NB4 (cell line): Measurements from ENCODE around the gene PTPRD.

Experiments
- DNase-seq: peaks from one replicate; pipeline ENCODE4 v3.0.0; 2010; ENCODE audit warnings: low read depth
- H3K4me3 ChIP-seq: one replicate; pipeline ENCODE4 v1.5.1; 2011; ENCODE audit warnings: mild to moderate bottlenecking, low read depth, low read length, moderate library complexity
- CTCF ChIP-seq: IDR thresholded peaks from one replicate; pipeline ENCODE4 v1.5.1; 2012; ENCODE audit warnings: low read depth, low read length
- MAX ChIP-seq: IDR thresholded peaks from 2 replicates; pipeline ENCODE4 v1.6.1; 2011; ENCODE audit warnings: low read depth, low read length
- MYC ChIP-seq: IDR thresholded peaks from 2 replicates; pipeline ENCODE4 v1.6.1; 2011; ENCODE audit warnings: low read depth, low read length
- POLR2A ChIP-seq: IDR thresholded peaks from 2 replicates; pipeline ENCODE4 v1.6.1; 2011; ENCODE audit warnings: mild to moderate bottlenecking; ENCODE audit not compliant: insufficient read length; ENCODE audit errors: extremely low read depth

The PTPRD gene

GRCh38 chr9:8400378-8400777 lies 2212.4 kb downstream of the PTPRD start:
- TF ChIP-seq MAX (no peak), POLR2A (no peak), MYC (no peak), CTCF (no peak)
- H3K4me3 ChIP-seq = no peak overlapping the region
- DNase-seq = no peak

GRCh38 chr9:8395022-8395421 lies 2217.8 kb downstream of the PTPRD start:
- TF ChIP-seq CTCF (no peak), MAX (no peak), MYC (no peak), POLR2A (no peak)
- H3K4me3 ChIP-seq = no peak overlapping the region
- DNase-seq = no peak

- TF ChIP-seq POLR2A (no peak), CTCF (no peak), MYC (no peak), MAX (no peak)
- no peak overlapping the region for H3K4me3 ChIP-seq
- no peak for DNase-seq
Measured at GRCh38 chr9:8394341-8394740, 2218.5 kb downstream of the PTPRD start.

GRCh38 chr9:8392866-8393265 lies 2219.9 kb downstream of the PTPRD start:
- TF ChIP-seq MYC (no peak), MAX (no peak), POLR2A (no peak), CTCF (no peak)
- no peak overlapping the region for H3K4me3 ChIP-seq
- DNase-seq = no peak

- no peak for TF ChIP-seq CTCF
- no peak for TF ChIP-seq POLR2A
- TF ChIP-seq MAX = no peak
- no peak for TF ChIP-seq MYC
- no peak overlapping the region for H3K4me3 ChIP-seq
- no peak for DNase-seq
Measured at GRCh38 chr9:8391566-8391965, 2221.2 kb downstream of the PTPRD start.

GRCh38 chr9:8391132-8391531 lies 2221.7 kb downstream of the PTPRD start:
- TF ChIP-seq MYC (no peak), POLR2A (no peak), MAX (no peak), CTCF (no peak)
- no peak for DNase-seq
- H3K4me3 ChIP-seq = no peak overlapping the region
